ENCODE data around the gene GGA1. TPM values are rescaled to one million over a fixed set of nuclear protein-coding genes. Genes with fewer than 3 reads are reported as not detected.
A peak's percentile ranks its signal among the peaks of the same experiment; 100 is the strongest.

The GGA1 gene
- total RNA-seq, 1 experiment from 2014 or later = 89.8 TPM

DNA sequence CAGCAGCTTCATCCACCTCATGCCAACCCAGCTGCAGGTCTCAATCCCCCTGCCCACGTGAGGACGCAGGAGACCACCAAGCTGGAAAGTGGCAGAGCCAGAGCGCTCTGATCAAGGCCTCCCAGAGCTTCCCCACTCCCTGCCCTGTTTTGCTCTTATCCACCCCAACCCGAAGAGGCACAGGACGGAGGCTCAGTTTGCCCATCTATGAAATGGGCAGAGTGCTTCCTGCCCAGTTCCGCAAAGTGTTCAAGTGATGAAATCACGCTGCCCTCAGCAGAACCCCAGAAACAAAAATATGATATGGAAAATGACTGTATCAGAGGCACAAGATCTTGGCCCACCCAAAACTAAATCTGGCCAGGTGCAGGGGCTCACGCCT, 36.7 kb upstream of the GGA1 start:
- intact Hi-C loops (cut with micrococcal nuclease; ENCODE audit: unreplicated experiment) = no loop called here
- Mint-ChIP-seq H3K9me3 (ENCODE audit: low read depth, unreplicated experiment) (no peaks in the 10 kb centered on the region), H3K27me3 (ENCODE audit: unreplicated experiment) (no peaks in the 10 kb centered on the region), H3K4me1 (ENCODE audit: low read depth, unreplicated experiment) (peaks cover 50% of the 10 kb centered on the region), H3K4me3 (ENCODE audit: low read depth, unreplicated experiment) (peak overlapping the region; percentile 6), H3K36me3 (ENCODE audit: insufficient read depth, unreplicated experiment) (peaks cover 82% of the 10 kb centered on the region), H3K27ac (ENCODE audit: unreplicated experiment) (peak overlapping the region; percentile 99)
- DNase-seq = no peak
- no TSS peak for BruUV-seq (replicated peaks)
- TF ChIP-seq, protein P1, sequence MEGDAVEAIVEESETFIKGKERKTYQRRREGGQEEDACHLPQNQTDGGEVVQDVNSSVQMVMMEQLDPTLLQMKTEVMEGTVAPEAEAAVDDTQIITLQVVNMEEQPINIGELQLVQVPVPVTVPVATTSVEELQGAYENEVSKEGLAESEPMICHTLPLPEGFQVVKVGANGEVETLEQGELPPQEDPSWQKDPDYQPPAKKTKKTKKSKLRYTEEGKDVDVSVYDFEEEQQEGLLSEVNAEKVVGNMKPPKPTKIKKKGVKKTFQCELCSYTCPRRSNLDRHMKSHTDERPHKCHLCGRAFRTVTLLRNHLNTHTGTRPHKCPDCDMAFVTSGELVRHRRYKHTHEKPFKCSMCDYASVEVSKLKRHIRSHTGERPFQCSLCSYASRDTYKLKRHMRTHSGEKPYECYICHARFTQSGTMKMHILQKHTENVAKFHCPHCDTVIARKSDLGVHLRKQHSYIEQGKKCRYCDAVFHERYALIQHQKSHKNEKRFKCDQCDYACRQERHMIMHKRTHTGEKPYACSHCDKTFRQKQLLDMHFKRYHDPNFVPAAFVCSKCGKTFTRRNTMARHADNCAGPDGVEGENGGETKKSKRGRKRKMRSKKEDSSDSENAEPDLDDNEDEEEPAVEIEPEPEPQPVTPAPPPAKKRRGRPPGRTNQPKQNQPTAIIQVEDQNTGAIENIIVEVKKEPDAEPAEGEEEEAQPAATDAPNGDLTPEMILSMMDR (IDR thresholded peaks at IDR 0.05; ENCODE audit: unreplicated experiment) = no peak
- CTCF ChIA-PET = no interaction called here

DNA sequence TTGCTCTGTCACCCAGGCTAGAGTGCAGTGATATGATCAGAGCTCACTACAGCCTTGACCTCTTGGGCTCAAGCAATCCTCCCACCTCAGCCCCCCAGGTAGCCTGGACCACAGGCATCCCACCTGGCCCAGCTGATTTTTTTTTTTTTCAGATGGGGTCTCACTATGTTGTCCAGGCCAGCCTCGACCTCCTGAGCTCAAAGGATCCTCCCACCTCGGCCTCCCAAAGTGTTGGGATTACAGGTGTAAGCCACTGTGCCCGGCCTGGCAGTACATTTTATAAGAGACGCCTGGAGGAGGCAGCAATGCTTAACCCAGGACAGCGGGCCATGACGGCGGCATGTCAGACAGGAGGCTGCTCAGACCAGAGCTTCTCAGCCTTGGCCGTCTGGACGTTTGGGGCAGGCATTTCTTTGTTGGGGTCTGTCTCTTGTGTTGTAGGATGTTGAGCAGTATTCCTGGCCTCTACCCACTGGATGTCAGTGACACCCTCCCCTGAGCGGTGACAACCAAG, 33.1 kb upstream of the GGA1 start:
- intact Hi-C loops (cut with micrococcal nuclease; ENCODE audit: unreplicated experiment) = no loop called here
- no peak for DNase-seq
- Mint-ChIP-seq H3K27ac (ENCODE audit: unreplicated experiment) (no peak overlapping the region), H3K9me3 (ENCODE audit: low read depth, unreplicated experiment) (no peaks in the 10 kb centered on the region), H3K36me3 (ENCODE audit: insufficient read depth, unreplicated experiment) (peaks cover 62% of the 10 kb centered on the region), H3K27me3 (ENCODE audit: unreplicated experiment) (no peaks in the 10 kb centered on the region), H3K4me3 (ENCODE audit: low read depth, unreplicated experiment) (no peak overlapping the region), H3K4me1 (ENCODE audit: low read depth, unreplicated experiment) (peaks cover 26% of the 10 kb centered on the region)
- BruUV-seq (replicated peaks) = no TSS peak
- TF ChIP-seq, protein P1 (IDR thresholded peaks at IDR 0.05; ENCODE audit: unreplicated experiment) = no peak
- CTCF ChIA-PET = no interaction called here

DNA sequence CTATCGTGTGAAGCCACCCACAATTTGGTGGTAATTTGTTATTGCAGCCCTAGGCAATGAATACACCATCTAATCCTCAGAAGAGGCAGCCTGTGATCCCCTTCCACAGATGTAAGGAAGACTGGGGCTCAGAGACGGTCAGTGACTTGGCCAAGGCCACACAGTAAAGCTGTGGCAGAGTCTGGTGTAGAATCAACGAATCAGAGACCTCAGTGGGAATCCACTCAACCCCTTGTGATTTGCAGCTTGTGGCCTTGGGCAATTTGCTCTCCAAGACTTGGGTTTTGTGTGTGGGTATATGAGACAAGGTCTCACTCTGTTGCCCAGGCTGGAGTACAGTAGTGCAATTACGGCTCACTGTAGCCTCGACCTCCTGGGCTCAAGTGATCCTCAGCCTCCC, 30.6 kb upstream of the GGA1 start:
- DNase-seq = no peak
- no TSS peak for BruUV-seq (replicated peaks)
- H3K9me3 Mint-ChIP-seq (ENCODE audit: low read depth, unreplicated experiment) = no peaks in the 10 kb centered on the region
- peaks cover 21% of the 10 kb centered on the region for H3K4me1 Mint-ChIP-seq (ENCODE audit: low read depth, unreplicated experiment)
- CTCF ChIA-PET = interaction anchor here (0.6 kb wide), 1 partner anchor 240 kb away, joined by 4 read pairs; no protein-coding TSS in a partner anchor
- TF ChIP-seq, protein P1 (IDR thresholded peaks at IDR 0.05; ENCODE audit: unreplicated experiment) = no peak
- intact Hi-C loops (cut with micrococcal nuclease; ENCODE audit: unreplicated experiment) = no loop called here
- peak overlapping the region; percentile 14 for H3K27ac Mint-ChIP-seq (ENCODE audit: unreplicated experiment)
- peaks cover 38% of the 10 kb centered on the region for H3K36me3 Mint-ChIP-seq (ENCODE audit: insufficient read depth, unreplicated experiment)
- H3K27me3 Mint-ChIP-seq (ENCODE audit: unreplicated experiment) = no peaks in the 10 kb centered on the region
- no peak overlapping the region for H3K4me3 Mint-ChIP-seq (ENCODE audit: low read depth, unreplicated experiment)

DNA sequence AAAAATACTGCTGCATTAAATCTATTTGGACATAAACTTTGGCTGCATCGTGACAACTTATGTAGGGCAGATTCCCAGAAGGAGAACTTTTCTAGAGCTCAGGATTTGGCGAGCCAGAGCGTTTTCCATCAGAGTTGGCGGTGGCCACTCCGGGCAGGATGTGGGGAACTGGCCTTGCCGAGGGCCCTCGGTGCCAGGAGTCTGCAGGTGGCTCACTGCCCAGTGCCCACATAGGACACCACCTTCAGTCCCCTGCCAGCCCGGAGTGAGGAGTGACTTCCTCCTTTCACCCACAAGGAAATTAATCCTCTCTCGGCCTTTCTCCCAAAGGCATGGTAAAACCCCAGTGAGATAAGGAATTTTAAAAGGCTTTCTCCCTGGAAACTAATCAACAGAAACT, 27.1 kb upstream of the GGA1 start:
- Mint-ChIP-seq H3K27me3 (ENCODE audit: unreplicated experiment) (no peaks in the 10 kb centered on the region), H3K36me3 (ENCODE audit: insufficient read depth, unreplicated experiment) (peaks cover 19% of the 10 kb centered on the region), H3K9me3 (ENCODE audit: low read depth, unreplicated experiment) (no peaks in the 10 kb centered on the region), H3K4me3 (ENCODE audit: low read depth, unreplicated experiment) (no peak overlapping the region), H3K4me1 (ENCODE audit: low read depth, unreplicated experiment) (peaks cover 21% of the 10 kb centered on the region), H3K27ac (ENCODE audit: unreplicated experiment) (peak overlapping the region; percentile 40)
- TF ChIP-seq, protein P1 (IDR thresholded peaks at IDR 0.05; ENCODE audit: unreplicated experiment) = no peak
- BruUV-seq (replicated peaks) = no TSS peak
- CTCF ChIA-PET = interaction anchor here (3.3 kb wide), 1 partner anchor 11 kb away, joined by 23 read pairs; no protein-coding TSS in a partner anchor
- DNase-seq = peak; percentile 83
- intact Hi-C loops (cut with micrococcal nuclease; ENCODE audit: unreplicated experiment) = no loop called here

Data from Calu3 (cell line).